ENCODE measurements around the gene ANAPC5.

Gene ANAPC5

GRCh38 chr12:121294151-121294889, 57.9 kb downstream of the ANAPC5 start:
- Histone ChIP-seq H3K9ac (ENCODE audit: low read depth, low read length) (no peak overlapping the region), H3K27me3 (ENCODE audit: control insufficient read depth, insufficient read depth, low read length) (no peaks in the 10 kb centered on the region), H3K4me3 (ENCODE audit: low read depth, low read length) (no peak overlapping the region), H3K27ac (ENCODE audit: low read depth, low read length) (no peak overlapping the region), H3K4me1 (ENCODE audit: control insufficient read depth, insufficient read depth, low read length) (peaks cover 4% of the 10 kb centered on the region; the same call in 1 of the 2 replicates), H3K36me3 (ENCODE audit: control insufficient read depth, insufficient read depth, low read length) (peaks cover 5% of the 10 kb centered on the region; the same call in 1 of the 2 replicates), H3K9me3 (ENCODE audit: control insufficient read depth, insufficient read depth, low read length) (no peaks in the 10 kb centered on the region)

- no peak overlapping the region for H3K4me3 ChIP-seq (ENCODE audit: low read depth, low read length)
- H3K27me3 ChIP-seq (ENCODE audit: control insufficient read depth, insufficient read depth, low read length): no peaks in the 10 kb centered on the region
- no peak overlapping the region for H3K27ac ChIP-seq (ENCODE audit: low read depth, low read length)
- H3K36me3 ChIP-seq (ENCODE audit: control insufficient read depth, insufficient read depth, low read length): peaks cover 5% of the 10 kb centered on the region; the same call in 1 of the 2 replicates
- H3K9me3 ChIP-seq (ENCODE audit: control insufficient read depth, insufficient read depth, low read length): no peaks in the 10 kb centered on the region
- peaks cover 9% of the 10 kb centered on the region; the same call in 1 of the 2 replicates for H3K4me1 ChIP-seq (ENCODE audit: control insufficient read depth, insufficient read depth, low read length)
- H3K9ac ChIP-seq (ENCODE audit: low read depth, low read length): no peak overlapping the region
Measured at GRCh38 chr12:121293603-121294002, 58.6 kb downstream of the ANAPC5 start.

GRCh38 chr12:121290410-121290809, 61.8 kb downstream of the ANAPC5 start:
- no peaks in the 10 kb centered on the region for H3K27me3 ChIP-seq (ENCODE audit: control insufficient read depth, insufficient read depth, low read length)

GRCh38 chr12:121289962-121290361, 62.2 kb downstream of the ANAPC5 start:
- no peaks in the 10 kb centered on the region for H3K27me3 ChIP-seq (ENCODE audit: control insufficient read depth, insufficient read depth, low read length)
- H3K36me3 ChIP-seq (ENCODE audit: control insufficient read depth, insufficient read depth, low read length): peaks cover 5% of the 10 kb centered on the region; the same call in 1 of the 2 replicates
- no peak overlapping the region for H3K9ac ChIP-seq (ENCODE audit: low read depth, low read length)
- no peak overlapping the region for H3K27ac ChIP-seq (ENCODE audit: low read depth, low read length)
- peaks cover 14% of the 10 kb centered on the region; the same call in 1 of the 2 replicates for H3K4me1 ChIP-seq (ENCODE audit: control insufficient read depth, insufficient read depth, low read length)
- no peaks in the 10 kb centered on the region for H3K9me3 ChIP-seq (ENCODE audit: control insufficient read depth, insufficient read depth, low read length)
- H3K4me3 ChIP-seq (ENCODE audit: low read depth, low read length): no peak overlapping the region

More at GRCh38 chr12:121290410-121290809, 61.8 kb downstream of the ANAPC5 start:
- Histone ChIP-seq H3K4me1 (ENCODE audit: control insufficient read depth, insufficient read depth, low read length) (peaks cover 17% of the 10 kb centered on the region; the same call in 1 of the 2 replicates), H3K9me3 (ENCODE audit: control insufficient read depth, insufficient read depth, low read length) (no peaks in the 10 kb centered on the region), H3K9ac (ENCODE audit: low read depth, low read length) (no peak overlapping the region), H3K27ac (ENCODE audit: low read depth, low read length) (no peak overlapping the region), H3K4me3 (ENCODE audit: low read depth, low read length) (no peak overlapping the region), H3K36me3 (ENCODE audit: control insufficient read depth, insufficient read depth, low read length) (peaks cover 5% of the 10 kb centered on the region; the same call in 1 of the 2 replicates)

GRCh38 chr12:121288986-121289385, 63.2 kb downstream of the ANAPC5 start:
- Histone ChIP-seq H3K9me3 (ENCODE audit: control insufficient read depth, insufficient read depth, low read length) (no peaks in the 10 kb centered on the region), H3K9ac (ENCODE audit: low read depth, low read length) (no peak overlapping the region), H3K4me1 (ENCODE audit: control insufficient read depth, insufficient read depth, low read length) (peaks cover 14% of the 10 kb centered on the region; the same call in 1 of the 2 replicates), H3K27me3 (ENCODE audit: control insufficient read depth, insufficient read depth, low read length) (no peaks in the 10 kb centered on the region), H3K27ac (ENCODE audit: low read depth, low read length) (no peak overlapping the region), H3K4me3 (ENCODE audit: low read depth, low read length) (no peak overlapping the region), H3K36me3 (ENCODE audit: control insufficient read depth, insufficient read depth, low read length) (peaks cover 5% of the 10 kb centered on the region; the same call in 1 of the 2 replicates)

- peaks cover 5% of the 10 kb centered on the region; the same call in 1 of the 2 replicates for H3K36me3 ChIP-seq (ENCODE audit: control insufficient read depth, insufficient read depth, low read length)
- H3K9ac ChIP-seq (ENCODE audit: low read depth, low read length): 0 out of 2 replicates have a peak overlapping the region, but pooled peaks have one; percentile 24
- H3K27me3 ChIP-seq (ENCODE audit: control insufficient read depth, insufficient read depth, low read length): no peaks in the 10 kb centered on the region
- no peaks in the 10 kb centered on the region for H3K9me3 ChIP-seq (ENCODE audit: control insufficient read depth, insufficient read depth, low read length)
- no peak overlapping the region for H3K4me3 ChIP-seq (ENCODE audit: low read depth, low read length)
- peaks cover 14% of the 10 kb centered on the region; the same call in 1 of the 2 replicates for H3K4me1 ChIP-seq (ENCODE audit: control insufficient read depth, insufficient read depth, low read length)
- peak overlapping the region; percentile 6 for H3K27ac ChIP-seq (ENCODE audit: low read depth, low read length)
Measured at GRCh38 chr12:121288158-121288845, 63.9 kb downstream of the ANAPC5 start.

GRCh38 chr12:121287267-121287954, 64.8 kb downstream of the ANAPC5 start:
- Histone ChIP-seq H3K27me3 (ENCODE audit: control insufficient read depth, insufficient read depth, low read length) (no peaks in the 10 kb centered on the region), H3K4me1 (ENCODE audit: control insufficient read depth, insufficient read depth, low read length) (peaks cover 14% of the 10 kb centered on the region; the same call in 1 of the 2 replicates), H3K4me3 (ENCODE audit: low read depth, low read length) (no peak overlapping the region), H3K36me3 (ENCODE audit: control insufficient read depth, insufficient read depth, low read length) (peaks cover 5% of the 10 kb centered on the region; the same call in 1 of the 2 replicates), H3K9ac (ENCODE audit: low read depth, low read length) (no peak overlapping the region), H3K27ac (ENCODE audit: low read depth, low read length) (no peak overlapping the region), H3K9me3 (ENCODE audit: control insufficient read depth, insufficient read depth, low read length) (no peaks in the 10 kb centered on the region)

- no peaks in the 10 kb centered on the region for H3K27me3 ChIP-seq (ENCODE audit: control insufficient read depth, insufficient read depth, low read length)
- H3K4me3 ChIP-seq (ENCODE audit: low read depth, low read length): no peak overlapping the region
- H3K4me1 ChIP-seq (ENCODE audit: control insufficient read depth, insufficient read depth, low read length): peaks cover 19% of the 10 kb centered on the region
- H3K9ac ChIP-seq (ENCODE audit: low read depth, low read length): no peak overlapping the region
- no peak overlapping the region for H3K27ac ChIP-seq (ENCODE audit: low read depth, low read length)
- H3K36me3 ChIP-seq (ENCODE audit: control insufficient read depth, insufficient read depth, low read length): no peaks in the 10 kb centered on the region; the same call in 1 of the 2 replicates
- no peaks in the 10 kb centered on the region for H3K9me3 ChIP-seq (ENCODE audit: control insufficient read depth, insufficient read depth, low read length)
Measured at GRCh38 chr12:121285856-121286255, 66.4 kb downstream of the ANAPC5 start.

- Histone ChIP-seq H3K27ac (ENCODE audit: low read depth, low read length) (no peak overlapping the region), H3K9ac (ENCODE audit: low read depth, low read length) (no peak overlapping the region), H3K9me3 (ENCODE audit: control insufficient read depth, insufficient read depth, low read length) (no peaks in the 10 kb centered on the region), H3K27me3 (ENCODE audit: control insufficient read depth, insufficient read depth, low read length) (no peaks in the 10 kb centered on the region), H3K4me1 (ENCODE audit: control insufficient read depth, insufficient read depth, low read length) (peaks cover 24% of the 10 kb centered on the region), H3K36me3 (ENCODE audit: control insufficient read depth, insufficient read depth, low read length) (no peaks in the 10 kb centered on the region; the same call in 1 of the 2 replicates), H3K4me3 (ENCODE audit: low read depth, low read length) (no peak overlapping the region)
Measured at GRCh38 chr12:121284551-121285390, 67.4 kb downstream of the ANAPC5 start.

- Histone ChIP-seq H3K4me1 (ENCODE audit: control insufficient read depth, insufficient read depth, low read length) (peaks cover 19% of the 10 kb centered on the region), H3K27me3 (ENCODE audit: control insufficient read depth, insufficient read depth, low read length) (no peaks in the 10 kb centered on the region), H3K27ac (ENCODE audit: low read depth, low read length) (no peak overlapping the region), H3K9me3 (ENCODE audit: control insufficient read depth, insufficient read depth, low read length) (no peaks in the 10 kb centered on the region), H3K9ac (ENCODE audit: low read depth, low read length) (no peak overlapping the region), H3K36me3 (ENCODE audit: control insufficient read depth, insufficient read depth, low read length) (no peaks in the 10 kb centered on the region), H3K4me3 (ENCODE audit: low read depth, low read length) (no peak overlapping the region)
Measured at GRCh38 chr12:121283841-121284240, 68.4 kb downstream of the ANAPC5 start.

Measured in HUES48 (cell line).